ENCODE measurements around the gene AGPAT3.

AGPAT3 gene

DNA sequence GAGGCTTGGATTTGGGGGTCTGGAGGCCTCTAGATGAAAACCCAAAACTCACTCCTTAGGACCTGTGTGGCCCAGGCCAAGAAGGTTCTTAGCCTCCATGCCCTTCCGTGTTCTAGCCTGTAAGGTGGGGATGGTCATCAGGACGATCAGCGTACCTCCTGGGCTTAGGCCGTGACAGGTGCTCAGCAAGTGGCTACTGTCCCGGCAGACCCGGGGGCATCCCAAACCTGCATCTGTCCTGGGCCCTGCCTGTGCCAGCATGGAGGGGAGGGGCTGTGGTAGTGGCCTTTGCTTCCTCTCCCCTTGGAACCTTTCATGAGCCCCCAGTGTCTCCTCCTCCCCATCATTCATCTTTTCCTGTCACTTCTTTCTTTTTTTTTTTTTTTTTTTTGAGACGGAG, 124.4 kb downstream of the AGPAT3 start:
- no peak for DNase-seq (ENCODE audit: low read depth in 1 of 2, low spot score in 1 of 2)

GRCh38 chr21:43991447-43991991, 126.5 kb downstream of the AGPAT3 start:
- DNase-seq (ENCODE audit: low read depth in 1 of 2, low spot score in 1 of 2), result no peak

GRCh38 chr21:43992121-43992520, 127.1 kb downstream of the AGPAT3 start:
- DNase-seq (ENCODE audit: low read depth in 1 of 2, low spot score in 1 of 2), result no peak

DNA sequence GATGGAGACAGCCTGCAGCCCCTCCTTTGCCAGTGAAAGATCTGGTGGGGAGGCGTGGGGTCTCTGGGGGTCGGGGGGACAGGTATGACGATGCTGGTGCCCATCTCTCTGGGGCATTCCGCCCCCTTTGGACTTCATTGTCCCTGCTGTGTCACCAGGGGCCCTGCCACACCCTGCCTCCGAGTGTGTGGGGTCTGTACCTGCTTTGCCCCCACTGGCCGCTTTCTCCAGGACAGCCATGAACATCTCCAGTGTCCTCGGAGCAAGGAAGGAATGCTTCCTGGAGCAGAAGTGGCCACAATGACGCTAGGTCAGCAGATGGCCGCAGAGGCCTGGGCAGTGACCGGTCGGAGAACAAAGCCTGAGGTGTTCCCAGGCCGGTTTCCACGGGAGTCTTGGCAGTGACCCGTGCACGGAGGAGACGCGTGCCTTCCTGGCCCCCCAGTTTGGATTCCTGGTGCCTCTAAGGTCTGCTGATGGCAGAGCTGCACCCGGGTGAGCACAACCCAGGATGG, 128.5 kb downstream of the AGPAT3 start:
- DNase-seq (ENCODE audit: low read depth in 1 of 2, low spot score in 1 of 2), result no peak

DNA sequence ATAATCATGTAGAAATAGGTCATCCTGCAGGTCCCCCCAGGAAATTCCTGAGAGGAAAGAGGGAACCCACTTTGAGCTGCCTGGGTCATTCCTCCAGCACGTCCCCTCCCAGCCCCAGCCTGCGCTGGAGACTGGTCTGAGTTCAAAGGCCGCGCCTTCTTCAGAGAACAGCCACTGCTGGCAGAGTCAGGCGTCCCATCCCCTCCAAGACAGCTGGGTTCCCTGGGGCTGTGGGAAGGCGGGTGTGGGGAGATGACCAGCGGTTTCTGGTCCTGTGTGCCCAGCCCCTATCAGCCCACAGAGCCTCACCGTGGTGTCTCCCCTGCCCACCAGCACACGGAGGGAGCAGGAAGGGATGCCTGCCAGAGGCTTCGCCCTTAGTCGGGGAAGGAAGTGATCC, 129.1 kb downstream of the AGPAT3 start:
- no peak for DNase-seq (ENCODE audit: low read depth in 1 of 2, low spot score in 1 of 2)

DNA sequence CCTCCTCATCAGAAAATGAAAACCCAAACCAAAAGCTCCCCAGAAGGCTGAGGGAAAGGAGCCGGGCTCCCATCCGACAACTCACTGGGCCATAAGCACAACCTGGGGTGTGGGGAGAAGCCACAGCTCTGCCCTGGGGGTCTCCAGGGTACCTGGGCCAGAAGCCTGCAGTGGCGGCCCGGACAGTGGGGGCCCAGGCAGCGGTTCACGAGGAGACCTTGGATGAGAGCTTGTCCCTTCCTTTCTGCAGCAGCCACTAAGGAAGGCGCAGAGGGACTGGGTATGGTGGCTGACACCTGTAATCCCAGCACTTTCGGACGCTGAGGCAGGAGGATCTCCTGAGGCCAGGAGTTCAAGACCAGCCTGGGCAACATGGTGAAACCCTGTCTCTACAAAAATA, 129.6 kb downstream of the AGPAT3 start:
- DNase-seq (ENCODE audit: low read depth in 1 of 2, low spot score in 1 of 2), result no peak

DNA sequence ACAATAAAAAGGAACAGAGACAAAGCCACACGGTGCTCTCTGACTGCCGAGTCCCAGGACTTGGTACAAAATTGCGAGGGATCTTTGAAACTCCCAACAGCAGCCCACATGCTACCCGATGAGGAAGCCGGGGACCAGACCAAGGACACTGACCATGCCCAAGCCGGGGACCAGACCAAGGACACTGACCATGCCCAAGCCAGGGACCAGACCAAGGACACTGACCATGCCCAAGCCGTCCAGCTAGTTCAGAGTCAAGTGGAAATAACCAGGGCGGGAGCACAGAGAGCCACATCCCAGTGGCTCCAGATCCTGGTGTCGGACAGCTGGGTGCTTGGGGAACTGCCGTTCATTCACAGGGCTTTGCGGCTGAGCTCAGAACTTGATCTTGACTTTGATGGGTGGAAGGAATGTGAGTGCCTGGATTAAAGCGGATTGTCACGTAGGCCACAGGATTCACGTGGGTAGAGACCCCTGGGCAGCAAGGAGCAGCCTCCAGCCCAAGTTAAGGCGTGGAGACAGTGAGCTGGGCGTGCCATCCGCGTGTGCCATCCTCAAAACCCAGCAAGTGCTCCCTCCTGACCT, 130.6 kb downstream of the AGPAT3 start:
- no peak for DNase-seq (ENCODE audit: low read depth in 1 of 2, low spot score in 1 of 2)

GRCh38 chr21:43997766-43998742, 133.0 kb downstream of the AGPAT3 start:
- no peak for DNase-seq (ENCODE audit: low read depth in 1 of 2, low spot score in 1 of 2)

DNA sequence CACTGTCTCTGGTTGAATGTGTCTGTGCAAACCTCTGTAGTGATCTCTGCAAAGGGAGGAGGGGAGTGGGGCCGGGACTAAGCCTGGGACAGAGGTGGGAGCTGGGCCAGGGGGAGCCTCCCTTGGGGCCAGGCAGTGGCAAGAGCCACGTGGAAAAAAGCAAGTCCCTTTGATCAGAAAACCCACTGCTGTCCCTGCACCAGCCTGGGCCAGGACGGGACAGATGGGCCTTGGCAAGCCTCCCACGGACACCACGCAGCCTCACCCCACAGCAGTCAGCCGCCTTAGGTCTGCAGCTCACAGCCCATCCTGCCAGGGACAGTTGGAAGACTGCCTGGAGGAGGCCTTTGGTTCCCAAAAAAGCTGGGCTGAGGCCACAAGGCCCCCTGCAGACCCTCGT, 135.3 kb downstream of the AGPAT3 start:
- no peak for DNase-seq (ENCODE audit: low read depth in 1 of 2, low spot score in 1 of 2)

DNA sequence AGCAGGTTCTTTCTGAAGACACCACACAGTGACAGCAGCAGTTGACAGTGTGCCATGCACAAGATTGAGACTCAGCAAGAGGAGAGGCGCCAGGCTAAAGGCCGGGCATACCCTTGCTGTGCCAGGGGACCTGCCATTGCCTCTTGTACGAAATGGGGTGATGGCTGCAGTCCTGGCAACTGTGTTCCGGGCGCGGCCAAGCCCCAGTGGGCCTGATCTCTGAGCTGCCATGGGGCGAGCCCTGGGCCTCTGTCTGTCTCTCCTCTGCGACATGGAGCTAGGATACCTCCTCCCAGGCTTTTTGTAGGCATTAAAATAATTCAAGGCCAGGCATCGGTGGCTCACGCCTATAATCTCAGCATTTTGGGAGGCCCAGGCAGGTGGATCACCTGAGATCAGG, 137.5 kb downstream of the AGPAT3 start:
- DNase-seq (ENCODE audit: low read depth in 1 of 2, low spot score in 1 of 2), result no peak

DNA sequence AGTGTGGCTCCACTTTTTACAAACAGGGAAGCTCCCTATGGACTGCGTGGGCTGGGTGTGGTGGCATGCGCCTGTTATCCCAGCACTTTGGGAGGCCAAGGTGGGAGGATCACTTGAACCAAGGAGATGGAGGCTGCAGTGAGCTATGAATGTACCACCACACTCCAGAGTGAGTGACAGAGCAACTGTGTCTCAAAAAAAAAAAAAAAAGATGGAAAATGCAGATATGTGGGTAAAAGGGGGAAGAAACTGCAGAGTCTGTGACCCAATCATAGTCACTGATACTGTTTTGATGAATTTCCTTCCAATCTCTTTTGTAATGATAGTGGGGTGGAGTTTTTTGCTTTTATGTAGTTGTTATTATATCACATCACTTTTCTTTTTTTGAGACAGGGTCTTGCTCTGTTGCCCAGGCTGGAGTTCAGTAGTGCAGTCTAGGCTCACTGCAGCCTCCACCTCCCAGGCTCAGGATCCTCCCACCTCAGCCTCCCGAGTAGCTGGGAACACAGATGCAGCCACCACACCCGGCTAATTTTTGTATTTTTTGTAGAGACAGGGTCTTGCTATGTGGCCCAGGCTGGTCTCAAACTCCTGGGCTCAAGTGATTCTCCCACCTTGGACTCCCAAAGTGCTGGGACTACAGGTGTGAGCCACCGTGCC, 138.4 kb downstream of the AGPAT3 start:
- DNase-seq (ENCODE audit: low read depth in 1 of 2, low spot score in 1 of 2), result no peak

DNA sequence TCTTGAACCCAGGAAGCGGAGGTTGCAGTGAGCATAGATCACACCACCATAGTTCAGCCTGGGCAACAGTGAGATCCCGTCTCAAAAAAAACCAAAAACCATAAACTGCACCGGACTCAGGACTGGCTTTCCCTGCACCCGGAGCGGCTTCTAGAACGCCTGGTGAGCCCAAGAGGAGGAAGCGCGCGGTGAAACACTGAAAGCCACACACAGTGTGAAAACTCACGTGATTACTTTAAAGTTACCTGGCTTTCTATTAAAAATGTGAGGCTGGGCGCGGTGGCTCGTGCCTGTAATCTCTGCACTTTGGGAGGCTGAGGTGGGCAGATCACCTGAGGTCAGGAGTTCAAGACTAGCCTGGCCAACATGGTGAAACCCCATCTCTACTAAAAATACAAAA, 140.0 kb downstream of the AGPAT3 start:
- DNase-seq (ENCODE audit: low read depth in 1 of 2, low spot score in 1 of 2), result no peak

GRCh38 chr21:44005593-44005992, 140.6 kb downstream of the AGPAT3 start:
- DNase-seq (ENCODE audit: low read depth in 1 of 2, low spot score in 1 of 2), result no peak

- DNase-seq (ENCODE audit: low read depth in 1 of 2, low spot score in 1 of 2), result no peak
Observed at GRCh38 chr21:44006017-44006619, 141.1 kb downstream of the AGPAT3 start.

- no peak for DNase-seq (ENCODE audit: low read depth in 1 of 2, low spot score in 1 of 2)
Observed at GRCh38 chr21:44006656-44007055, 141.6 kb downstream of the AGPAT3 start.

DNA sequence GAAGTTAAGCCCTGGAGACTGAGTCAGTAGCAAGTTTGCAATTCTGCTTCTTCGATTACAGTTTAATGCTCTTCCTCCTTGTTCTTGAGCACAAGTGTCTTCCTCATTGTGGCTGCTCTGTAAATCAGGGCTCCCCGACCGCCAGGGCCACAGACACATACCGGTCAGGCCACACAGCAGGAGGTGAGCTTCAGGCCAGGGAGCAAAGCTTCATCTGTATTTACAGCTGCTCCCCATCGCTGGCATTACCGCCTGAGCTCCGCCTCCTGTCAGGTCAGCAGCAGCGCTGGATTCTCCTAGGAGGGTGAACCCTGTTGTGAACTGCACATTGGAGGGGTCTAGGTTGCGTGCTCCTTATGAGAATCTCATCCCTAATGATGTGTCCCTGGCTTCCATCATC, 145.4 kb downstream of the AGPAT3 start:
- DNase-seq (ENCODE audit: low read depth in 1 of 2, low spot score in 1 of 2), result no peak

GRCh38 chr21:44011123-44011522, 146.1 kb downstream of the AGPAT3 start:
- no peak for DNase-seq (ENCODE audit: low read depth in 1 of 2, low spot score in 1 of 2)

- peak; percentile 59 to 68 for DNase-seq (ENCODE audit: low read depth in 1 of 2, low spot score in 1 of 2)
Observed at GRCh38 chr21:44011579-44012473, 146.8 kb downstream of the AGPAT3 start, which contains the start of gene TRAPPC10. TSS of gene TRAPPC10 (plus strand) at chr21:44012309. CDS start at chr21:44012494, 185 bp downstream.

- peak; percentile 66 to 71 for DNase-seq (ENCODE audit: low read depth in 1 of 2, low spot score in 1 of 2)
Observed at GRCh38 chr21:44012474-44013379, 147.7 kb downstream of the AGPAT3 start.
